NT2/D1 (cell line): ENCODE data around the gene RIBC2.

Source experiments
- SUZ12 ChIP-seq: IDR thresholded peaks from 2 replicates; pipeline ENCODE4 v1.6.1; 2011; ENCODE audit not compliant: insufficient read length, insufficient read depth; ENCODE audit errors: extremely low read depth
- YY1 ChIP-seq: IDR thresholded peaks from 2 replicates; pipeline ENCODE4 v1.6.1; 2011; ENCODE audit not compliant: insufficient read length, insufficient read depth

DNA sequence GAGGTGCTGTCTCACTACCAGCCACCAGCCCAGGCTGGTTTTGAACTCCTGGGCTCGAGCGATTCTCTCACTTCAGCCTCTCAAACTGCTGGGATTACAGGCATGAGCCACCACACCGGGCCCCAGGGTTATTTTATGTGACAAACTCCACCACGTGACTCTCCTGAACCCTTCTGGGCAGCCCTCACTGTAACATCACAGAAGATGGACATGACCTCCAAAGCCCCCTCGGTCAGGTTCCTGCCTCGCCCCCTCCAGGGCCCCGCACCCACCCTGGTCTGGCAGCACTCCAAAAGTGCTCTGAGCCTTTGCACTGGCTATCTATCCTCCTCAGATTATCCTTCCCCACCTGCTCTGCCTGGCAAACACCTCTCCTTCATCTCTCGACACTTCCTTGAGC lies 43.3 kb downstream of the RIBC2 start:
- TF ChIP-seq SUZ12 (no peak), YY1 (no peak)
